IPS DF 6.9 (cell line): ENCODE results near the gene FES.
"Not testable (repeated sequence)": the region's sequence is repeated elsewhere in the genome, so short reads cannot be mapped to it uniquely, and the experiment has no call there.

Source experiments
- DNase-seq: peaks from one replicate; pipeline ENCODE4 v3.0.0-alpha.2; 2013; ENCODE audit warnings: low read depth, low spot score
- H3K27ac ChIP-seq: one replicate; pipeline ENCODE4 v1.5.1; 2013; ENCODE audit warnings: low read length, control low read depth
- H3K27me3 ChIP-seq: 2 replicates; pipeline ENCODE4 v1.6.1; 2013; ENCODE audit warnings: mild to moderate bottlenecking, low read length; ENCODE audit not compliant: control insufficient read depth, insufficient read depth
- H3K36me3 ChIP-seq: 2 replicates; pipeline ENCODE4 v1.6.1; 2013; ENCODE audit warnings: low read length; ENCODE audit not compliant: control insufficient read depth, insufficient read depth
- H3K4me1 ChIP-seq: 2 replicates; pipeline ENCODE4 v1.6.1; 2013; ENCODE audit warnings: low read length; ENCODE audit not compliant: control insufficient read depth, insufficient read depth
- H3K4me3 ChIP-seq: 2 replicates; pipeline ENCODE4 v1.5.1; 2013; ENCODE audit warnings: mild to moderate bottlenecking, low read length
- H3K9me3 ChIP-seq: 2 replicates; pipeline ENCODE4 v1.6.1; 2013; ENCODE audit warnings: low read length, inconsistent platforms; ENCODE audit not compliant: control insufficient read depth, insufficient read depth
- WGBS: extraction: QIAGEN DNeasy Blood & Tissue Kit; methylation state at CpG from one replicate; pipeline ENCODE4 v1.1.7; 2013; ENCODE audit warnings: mixed read lengths, missing lambda C conversion rate; ENCODE audit not compliant: insufficient read length, insufficient coverage; 5-methylcytosine and 5-hydroxymethylcytosine counted together

FES gene

DNA sequence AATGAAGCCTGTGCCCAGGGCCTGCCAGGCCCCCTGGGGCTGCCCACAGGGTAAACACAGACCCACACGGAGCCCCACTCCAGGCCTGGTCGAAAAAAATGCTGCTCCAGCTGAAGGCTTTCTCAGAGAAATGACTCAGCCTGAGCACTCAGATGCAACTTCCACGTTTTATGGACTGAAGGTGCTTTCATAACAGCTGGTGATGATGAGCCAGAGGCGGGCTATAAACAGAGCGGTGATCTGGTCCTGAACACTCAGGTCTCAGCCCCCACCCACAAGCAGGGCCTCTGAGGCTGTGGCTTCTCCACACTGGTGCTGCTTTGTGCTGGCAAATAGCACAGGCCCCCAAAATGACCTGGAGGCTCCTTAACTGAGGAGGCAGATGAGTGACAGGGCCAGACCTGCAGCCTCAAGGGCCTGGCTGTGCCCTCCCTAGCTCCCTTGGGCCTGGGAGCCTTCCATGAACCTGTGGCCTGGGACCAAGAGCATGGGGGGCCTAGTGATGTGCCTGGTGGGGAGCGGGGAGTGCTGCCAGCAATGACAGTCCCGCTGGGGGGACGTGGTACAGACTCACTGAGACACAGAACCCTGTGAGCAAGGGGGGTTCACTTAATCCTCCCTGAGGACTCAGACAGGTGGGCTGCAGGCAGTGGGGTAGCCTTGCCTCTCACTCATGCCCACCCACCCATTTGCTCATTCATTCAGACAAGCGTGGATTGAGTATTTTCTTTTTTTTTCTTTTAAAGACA is 38.9 kb upstream of the FES start:
- H3K27me3 ChIP-seq = no peaks in the 10 kb centered on the region
- no peak for DNase-seq
- no peaks in the 10 kb centered on the region for H3K9me3 ChIP-seq
- no peaks in the 10 kb centered on the region for H3K36me3 ChIP-seq
- WGBS = no CpG with 5 or more reads among the region's 9 CpGs
- H3K4me3 ChIP-seq = no peak overlapping the region
- H3K4me1 ChIP-seq = peaks cover 3% of the 10 kb centered on the region
- H3K27ac ChIP-seq = no peak overlapping the region

DNA sequence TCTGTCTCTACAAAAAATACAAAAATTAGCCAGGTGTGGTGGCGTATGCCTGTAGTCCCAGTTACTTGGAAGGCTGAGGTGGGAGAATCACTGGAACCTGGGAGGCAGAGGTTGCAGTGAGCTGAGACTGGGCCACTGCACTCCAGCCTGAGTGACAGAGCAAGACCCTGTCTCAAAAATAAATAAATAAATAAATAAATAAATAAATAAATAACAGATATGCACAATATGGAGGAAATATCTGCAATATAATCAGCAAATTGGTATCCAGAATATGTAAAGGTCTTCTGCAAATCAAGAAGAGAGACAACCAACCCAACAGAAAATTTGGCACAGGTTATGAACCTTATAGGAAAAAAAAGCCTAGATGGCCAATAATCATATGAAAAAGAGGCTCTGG is 34.9 kb upstream of the FES start:
- H3K27me3 ChIP-seq, H3K4me3 ChIP-seq, H3K36me3 ChIP-seq, H3K9me3 ChIP-seq, H3K4me1 ChIP-seq, H3K27ac ChIP-seq, DNase-seq: not testable (repeated sequence)
- WGBS = no CpG with 5 or more reads among the region's 1 CpG

- Histone ChIP-seq H3K4me1 (no peaks in the 10 kb centered on the region), H3K27me3 (no peaks in the 10 kb centered on the region), H3K27ac (no peak overlapping the region), H3K4me3 (no peak overlapping the region), H3K9me3 (no peaks in the 10 kb centered on the region), H3K36me3 (no peaks in the 10 kb centered on the region)
- WGBS = no CpG with 5 or more reads among the region's 6 CpGs
- DNase-seq = no peak
These were observed 33.2 kb upstream of the FES start for GRCh38 chr15:90851114-90851513.

GRCh38 chr15:90851940-90852339 is 32.4 kb upstream of the FES start:
- DNase-seq = no peak
- Histone ChIP-seq H3K9me3 (no peaks in the 10 kb centered on the region), H3K27ac (no peak overlapping the region), H3K4me1 (no peaks in the 10 kb centered on the region), H3K27me3 (no peaks in the 10 kb centered on the region), H3K36me3 (no peaks in the 10 kb centered on the region), H3K4me3 (no peak overlapping the region)
- no CpG with 5 or more reads among the region's 5 CpGs for WGBS

- no peak for DNase-seq
- no peak overlapping the region for H3K4me3 ChIP-seq
- no peaks in the 10 kb centered on the region for H3K9me3 ChIP-seq
- H3K27me3 ChIP-seq = no peaks in the 10 kb centered on the region
- no peak overlapping the region for H3K27ac ChIP-seq
- H3K4me1 ChIP-seq = peaks cover 3% of the 10 kb centered on the region; the same call in 1 of the 2 replicates
- H3K36me3 ChIP-seq = no peaks in the 10 kb centered on the region
- no CpG with 5 or more reads among the region's 9 CpGs for WGBS
These were observed 29.2 kb upstream of the FES start for GRCh38 chr15:90855139-90855538.

DNA sequence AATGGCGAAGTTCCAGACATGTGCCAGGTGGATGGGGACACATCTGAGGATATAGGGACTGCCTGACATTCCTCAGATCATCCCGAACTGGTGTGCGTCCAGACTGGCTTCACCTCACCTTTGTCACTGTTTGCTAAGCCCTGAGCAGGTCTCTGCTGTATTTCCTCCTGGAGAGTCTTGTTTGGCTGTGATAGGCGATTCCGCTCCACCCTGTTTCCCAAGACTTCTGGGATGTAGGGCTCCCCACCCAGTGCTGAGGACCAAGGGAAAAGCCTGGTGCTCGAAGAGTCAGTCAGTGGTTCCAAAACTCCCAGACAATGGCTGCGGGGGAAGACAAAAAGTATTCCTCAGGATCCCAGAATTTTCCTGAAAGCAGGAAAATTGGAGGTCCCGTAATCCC is 27.0 kb upstream of the FES start:
- Histone ChIP-seq H3K36me3 (no peaks in the 10 kb centered on the region), H3K27me3 (no peaks in the 10 kb centered on the region), H3K27ac (no peak overlapping the region), H3K9me3 (no peaks in the 10 kb centered on the region), H3K4me3 (no peak overlapping the region), H3K4me1 (peaks cover 3% of the 10 kb centered on the region; the same call in 1 of the 2 replicates)
- WGBS = no CpG with 5 or more reads among the region's 8 CpGs
- DNase-seq = no peak

- Histone ChIP-seq H3K27me3 (no peaks in the 10 kb centered on the region), H3K27ac (no peak overlapping the region), H3K4me3 (no peak overlapping the region), H3K4me1 (peaks cover 3% of the 10 kb centered on the region; the same call in 1 of the 2 replicates), H3K36me3 (no peaks in the 10 kb centered on the region), H3K9me3 (no peaks in the 10 kb centered on the region)
- DNase-seq = no peak
- no CpG with 5 or more reads among the region's 8 CpGs for WGBS
These were observed 26.3 kb upstream of the FES start for GRCh38 chr15:90857883-90858443.

DNA sequence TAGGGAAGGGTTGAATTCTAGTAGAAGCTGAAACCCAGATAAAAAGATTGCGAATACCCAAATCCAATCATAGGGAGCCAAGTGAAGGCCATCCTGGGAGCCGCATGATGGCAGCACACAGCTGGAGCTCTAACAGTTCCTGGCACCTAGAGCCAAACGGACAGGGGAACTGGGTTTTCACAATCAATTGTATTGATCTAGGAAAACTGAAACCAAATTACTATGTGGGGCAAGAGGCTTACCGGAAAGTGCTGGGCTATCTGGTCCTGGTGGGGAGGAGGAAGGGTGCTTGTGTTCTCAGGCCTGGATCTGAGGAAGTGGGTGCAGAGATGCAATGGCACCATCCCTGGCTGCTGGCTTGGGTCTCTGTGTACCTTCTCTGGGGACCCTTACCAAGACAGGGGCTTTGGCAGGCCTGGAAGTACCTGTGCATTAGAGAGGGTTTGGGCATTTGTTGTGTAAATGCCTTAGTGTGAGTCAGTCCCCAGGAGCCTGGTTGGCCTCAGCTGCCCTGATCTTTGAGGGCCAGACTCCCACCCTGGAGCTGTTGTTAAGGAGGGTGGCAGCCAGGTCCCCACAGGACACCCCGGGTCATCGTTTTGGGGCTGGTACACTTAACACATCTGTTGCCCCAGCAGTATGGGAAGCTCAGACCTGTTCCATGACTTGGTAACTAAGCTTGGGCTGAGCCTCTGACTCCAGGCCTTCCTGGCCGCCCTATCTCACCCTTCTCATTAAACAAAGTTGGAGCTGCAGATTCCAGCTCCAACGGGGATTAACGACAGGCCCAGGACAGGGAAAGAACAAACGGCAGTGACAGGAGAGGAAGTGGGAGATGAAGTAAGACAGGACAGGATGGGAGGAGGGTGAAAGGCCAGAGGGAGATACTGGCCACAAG is 24.8 kb upstream of the FES start:
- Histone ChIP-seq H3K4me3 (no peak overlapping the region), H3K4me1 (peaks cover 3% of the 10 kb centered on the region; the same call in 1 of the 2 replicates), H3K36me3 (no peaks in the 10 kb centered on the region), H3K9me3 (no peaks in the 10 kb centered on the region), H3K27me3 (no peaks in the 10 kb centered on the region), H3K27ac (no peak overlapping the region)
- DNase-seq = no peak
- no CpG with 5 or more reads among the region's 10 CpGs for WGBS

DNA sequence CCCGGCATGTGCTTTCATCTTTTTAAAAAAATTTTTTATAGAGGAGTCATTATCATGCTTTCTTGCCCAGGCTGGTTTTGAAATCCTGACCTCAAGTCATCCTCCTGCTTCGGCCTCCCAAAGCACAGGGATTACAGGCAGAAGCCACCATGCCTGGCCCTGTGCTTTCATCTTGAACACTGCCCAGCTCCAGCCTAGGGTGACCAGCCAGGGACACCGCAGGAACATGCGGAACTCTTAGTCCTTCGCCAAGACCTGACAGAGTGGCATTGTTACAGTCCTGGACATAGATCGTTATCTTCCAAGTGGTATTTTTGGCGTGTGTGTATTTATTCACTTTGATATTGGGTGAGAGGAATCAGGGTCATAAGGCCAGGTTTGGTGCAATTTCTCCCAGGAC is 23.9 kb upstream of the FES start:
- DNase-seq = no peak
- H3K27ac ChIP-seq = no peak overlapping the region
- H3K4me1 ChIP-seq = peaks cover 3% of the 10 kb centered on the region; the same call in 1 of the 2 replicates
- WGBS = no CpG with 5 or more reads among the region's 7 CpGs
- H3K36me3 ChIP-seq = no peaks in the 10 kb centered on the region
- no peaks in the 10 kb centered on the region for H3K9me3 ChIP-seq
- no peak overlapping the region for H3K4me3 ChIP-seq
- H3K27me3 ChIP-seq = no peaks in the 10 kb centered on the region

GRCh38 chr15:90860942-90861675 is 23.2 kb upstream of the FES start:
- WGBS = no CpG with 5 or more reads among the region's 14 CpGs
- no peak overlapping the region for H3K4me3 ChIP-seq
- no peak for DNase-seq
- H3K36me3 ChIP-seq = no peaks in the 10 kb centered on the region
- H3K4me1 ChIP-seq = peaks cover 3% of the 10 kb centered on the region; the same call in 1 of the 2 replicates
- no peak overlapping the region for H3K27ac ChIP-seq
- H3K27me3 ChIP-seq = no peaks in the 10 kb centered on the region
- H3K9me3 ChIP-seq = no peaks in the 10 kb centered on the region
